Liver (tissue), 9 donors: ENCODE results near the gene UPK2. TPM values are rescaled to one million over a fixed set of nuclear protein-coding genes. Genes with fewer than 3 reads are reported as not detected.

Experiments
- DNase-seq: peaks from one replicate; pipeline ENCODE4 v3.0.0-alpha.2; 2017; ENCODE audit warnings: low spot score
- H3K27ac ChIP-seq, 2 donors: one replicate each; pipeline ENCODE4 v1.7.0; 2013; ENCODE audit warnings: inconsistent platforms in 2 of 2, low read length in 2 of 2, control low read depth in 1 of 2, low read depth in 1 of 2, mild to moderate bottlenecking in 1 of 2
- H3K27me3 ChIP-seq, 4 donors: one replicate each; pipeline versions ENCODE4 v1.6.1 to v1.7.0; 2013; ENCODE audit warnings: low read length in 3 of 4, inconsistent platforms in 1 of 4, mild to moderate bottlenecking in 1 of 4, moderate library complexity in 1 of 4; ENCODE audit not compliant: control insufficient read depth in 4 of 4, insufficient read depth in 4 of 4
- H3K36me3 ChIP-seq, 4 donors: one replicate each; pipeline versions ENCODE4 v1.6.1 to v1.7.0; 2013; ENCODE audit warnings: low read length in 3 of 4, mild to moderate bottlenecking in 3 of 4, low read depth in 1 of 4, moderate library complexity in 1 of 4; ENCODE audit not compliant: control insufficient read depth in 4 of 4, insufficient read depth in 3 of 4
- H3K4me1 ChIP-seq, 4 donors: one replicate each; pipeline versions ENCODE4 v1.6.1 to v1.7.0; 2013; ENCODE audit warnings: low read length in 3 of 4, mild to moderate bottlenecking in 3 of 4, moderate library complexity in 1 of 4; ENCODE audit not compliant: control insufficient read depth in 4 of 4, insufficient read depth in 4 of 4
- H3K4me3 ChIP-seq, 3 donors: one replicate each; pipeline versions ENCODE4 v1.6.1 to v1.7.0; 2013; ENCODE audit warnings: low read length in 3 of 3, control low read depth in 1 of 3, low read depth in 1 of 3, mild to moderate bottlenecking in 1 of 3
- H3K9ac ChIP-seq, 2 donors: one replicate each; pipeline ENCODE4 v1.7.0; 2013; ENCODE audit warnings: low read length in 2 of 2, mild to moderate bottlenecking in 2 of 2, moderate library complexity in 2 of 2, control low read depth in 1 of 2, low read depth in 1 of 2
- H3K9me3 ChIP-seq, 4 donors: one replicate each; pipeline versions ENCODE4 v1.6.1 to v1.7.0; 2013; ENCODE audit warnings: low read length in 3 of 4; ENCODE audit not compliant: control insufficient read depth in 4 of 4
- ATF3 ChIP-seq: IDR thresholded peaks from 2 replicates; pipeline ENCODE4 v1.6.1; 2016; ENCODE audit warnings: antibody characterized with exemption
- CTCF ChIP-seq: fragments of 150-350 bp; IDR thresholded peaks from 2 replicates; pipeline ENCODE4 v1.5.1; 2017; ENCODE audit warnings: improper control_type of control experiment, low read depth, low read length; ENCODE audit not compliant: missing input control
- EGR1 ChIP-seq, 2 donors: IDR thresholded peaks; 2 replicates each; pipeline ENCODE4 v1.6.1; 2016 to 2018; ENCODE audit warnings: antibody characterized with exemption in 2 of 2, low read depth in 2 of 2
- FOXA1 ChIP-seq: IDR thresholded peaks from 2 replicates; pipeline ENCODE4 v1.6.1; 2016; ENCODE audit warnings: antibody characterized with exemption
- FOXA2 ChIP-seq: IDR thresholded peaks from 2 replicates; pipeline ENCODE4 v1.6.1; 2016; ENCODE audit warnings: antibody characterized with exemption
- GABPA ChIP-seq, 2 donors: IDR thresholded peaks in 1 of 2; conservative IDR thresholded peaks in 1 of 2; 2 replicates each; pipeline ENCODE4 v1.6.1; 2016; ENCODE audit warnings: antibody characterized with exemption in 2 of 2, mild to moderate bottlenecking in 1 of 2, moderate library complexity in 1 of 2
- HNF4A ChIP-seq, 2 donors: conservative IDR thresholded peaks; 2 replicates each; pipeline ENCODE4 v1.6.1; 2016; ENCODE audit warnings: antibody characterized with exemption in 2 of 2, mild to moderate bottlenecking in 2 of 2
- HNF4G ChIP-seq: IDR thresholded peaks from 2 replicates; pipeline ENCODE4 v1.6.1; 2016; ENCODE audit warnings: antibody characterized with exemption
- JUND ChIP-seq, 2 donors: IDR thresholded peaks; 2 replicates each; pipeline ENCODE4 v1.6.1; 2016; ENCODE audit warnings: antibody characterized with exemption in 2 of 2
- MAX ChIP-seq: IDR thresholded peaks from 2 replicates; pipeline ENCODE4 v1.6.1; 2016; ENCODE audit warnings: antibody characterized with exemption
- NR2F2 ChIP-seq: IDR thresholded peaks from 2 replicates; pipeline ENCODE4 v1.6.1; 2016; ENCODE audit warnings: antibody characterized with exemption
- RAD21 ChIP-seq, 2 donors: IDR thresholded peaks; 2 replicates each; pipeline ENCODE4 v1.6.1; 2016; ENCODE audit warnings: antibody characterized with exemption in 2 of 2, mild to moderate bottlenecking in 2 of 2
- REST ChIP-seq: IDR thresholded peaks from 2 replicates; pipeline ENCODE4 v1.6.1; 2016; ENCODE audit warnings: antibody characterized with exemption, mild to moderate bottlenecking
- RXRA ChIP-seq, 2 donors: IDR thresholded peaks; 2 replicates each; pipeline ENCODE4 v1.6.1; 2017 to 2018; ENCODE audit warnings: antibody characterized with exemption in 2 of 2, mild to moderate bottlenecking in 1 of 2
- SP1 ChIP-seq: IDR thresholded peaks from 2 replicates; pipeline ENCODE4 v1.6.1; 2018; ENCODE audit warnings: antibody characterized with exemption, mild to moderate bottlenecking
- TAF1 ChIP-seq: conservative IDR thresholded peaks from 2 replicates; pipeline ENCODE4 v1.6.1; 2016; ENCODE audit warnings: antibody characterized with exemption, mild to moderate bottlenecking
- YY1 ChIP-seq: IDR thresholded peaks from 2 replicates; pipeline ENCODE4 v1.6.1; 2016; ENCODE audit warnings: antibody characterized with exemption, mild to moderate bottlenecking
- ZBTB33 ChIP-seq: IDR thresholded peaks from 2 replicates; pipeline ENCODE4 v1.6.1; 2016; ENCODE audit warnings: antibody characterized with exemption
- WGBS: extraction: QIAGEN DNeasy Blood & Tissue Kit; methylation state at CpG from one replicate; pipeline ENCODE4 v1.1.7; 2013; 5-methylcytosine and 5-hydroxymethylcytosine counted together
- polyA plus RNA-seq, 2 donors: library from polyadenylated mRNA; stranded (reverse) in 1 of 2; unstranded in 1 of 2; fragments of 200-250 nt in 1 of 2; fragments of >200 nt in 1 of 2; fragmentation: Nextera tagmentation in 1 of 2; extraction: Ambion mirVana in 1 of 2; gene quantifications; one replicate each; pipeline versions ENCODE4 v1.2.1 to v1.2.3, GENCODE V29; 2013 to 2015
- total RNA-seq, 2 donors: library from RNA; depleted of rRNA; stranded (reverse); fragments of >200 nt; gene quantifications; one replicate each; pipeline ENCODE4 v1.2.3, GENCODE V29; 2014
- donor health status: healthy.
- donor health status: healthy.
- donor health status: healthy.
- donor health status: healthy.
- donor health status: healthy.

UPK2 gene
- total and polyA plus RNA-seq, 4 donors, result not detected

GRCh38 chr11:118930094-118930712 is 25.9 kb upstream of the UPK2 start:
- peak overlapping the region in 1 of 2 donors; percentile 45 for H3K9ac ChIP-seq
- TF ChIP-seq FOXA1 (no peak), CTCF (peak; percentile 99), RAD21 (IDR thresholded peaks at IDR 0.05) (peak; percentile 86 to 94), ZBTB33 (no peak), TAF1 (no peak), HNF4G (no peak), RXRA (IDR thresholded peaks at IDR 0.05) (peak; percentile 81 to 91), ATF3 (no peak), GABPA (IDR thresholded peaks at IDR 0.05 in 1 of 2, conservative IDR thresholded peaks at IDR 0.05 in 1 of 2) (no peak), YY1 (peak; percentile 78), EGR1 (IDR thresholded peaks at IDR 0.05; ENCODE audit: low read depth in 2 of 2) (peak; percentile 31 to 51), HNF4A (conservative IDR thresholded peaks at IDR 0.05) (peak; percentile 48 to 49), REST (no peak), FOXA2 (no peak), JUND (IDR thresholded peaks at IDR 0.05) (peak in 1 of 2 donors; percentile 35), MAX (no peak), SP1 (peak; percentile 59), NR2F2 (peak; percentile 76)
- H3K27ac ChIP-seq, result peak overlapping the region; percentile 97 to 99
- H3K36me3 ChIP-seq, result no peaks in the 10 kb centered on the region
- H3K4me3 ChIP-seq, result peak overlapping the region; percentile 72 to 90 (median 81)
- peak; percentile 89 for DNase-seq
- no peaks in the 10 kb centered on the region for H3K9me3 ChIP-seq
- no peaks in the 10 kb centered on the region for H3K27me3 ChIP-seq
- peaks cover 1 to 31% (median 19%) of the 10 kb centered on the region in 4 donors for H3K4me1 ChIP-seq
- under 1% methylated on average over 20 of the region's 20 CpGs for WGBS
